GM13976 (cell line): ENCODE measurements around the gene LMAN2.

Experiments
- DNase-seq: peaks from one replicate; pipeline ENCODE4 v3.0.0; 2012; ENCODE audit warnings: low spot score
- CTCF ChIP-seq: IDR thresholded peaks from 2 replicates; pipeline ENCODE4 v1.5.1; 2012; ENCODE audit warnings: borderline replicate concordance, mild to moderate bottlenecking; ENCODE audit not compliant: insufficient read depth; ENCODE audit errors: extremely low read depth, missing control alignments, control extremely low read depth
- in situ Hi-C: fragments of 300-500 bp; cut with MboI; formaldehyde crosslinking; loops from one replicate; pipeline ENCODE4 v1.12.0; 2022; ENCODE audit warnings: low sequenced_read_pairs, mixed read lengths, inconsistent platforms; ENCODE audit not compliant: unreplicated experiment

The LMAN2 gene

GRCh38 chr5:177333420-177334154, 17.9 kb downstream of the LMAN2 start:
- in situ Hi-C loops: no loop called here
- DNase-seq: no peak
- TF ChIP-seq CTCF: no peak

- no peak for DNase-seq
- in situ Hi-C loops: no loop called here
- no peak for TF ChIP-seq CTCF
These were observed 18.6 kb downstream of the LMAN2 start for GRCh38 chr5:177332896-177333260.

GRCh38 chr5:177332031-177332895, 19.2 kb downstream of the LMAN2 start:
- no peak for TF ChIP-seq CTCF

GRCh38 chr5:177330991-177331842, 20.3 kb downstream of the LMAN2 start:
- DNase-seq: no peak

More at GRCh38 chr5:177332031-177332895, 19.2 kb downstream of the LMAN2 start:
- in situ Hi-C loops: no loop called here
- no peak for DNase-seq

GRCh38 chr5:177329883-177330282, 21.6 kb downstream of the LMAN2 start:
- in situ Hi-C loops: no loop called here
- DNase-seq: no peak
- TF ChIP-seq CTCF: no peak

More at GRCh38 chr5:177330991-177331842, 20.3 kb downstream of the LMAN2 start:
- in situ Hi-C loops: no loop called here
- TF ChIP-seq CTCF: no peak
